GM23338 (cell line): ENCODE results near the gene UNC93B1. TPM values are rescaled to one million over a fixed set of nuclear protein-coding genes. Genes with fewer than 3 reads are reported as not detected.

Experiments used
- ATAC-seq: fragments of 200-7000 bp; cut with Tn5 transposase; 3 replicates; pipeline ENCODE4 v1.9.1; 2020
- DNase-seq: peaks from one replicate; pipeline ENCODE4 v3.0.0-alpha.2; 2015; ENCODE audit warnings: low spot score
- H2AFZ ChIP-seq: fragments of 200-600 bp; sonication (generic); 2 replicates; pipeline ENCODE4 v1.8.0; 2016; ENCODE audit warnings: antibody characterized with exemption, mild to moderate bottlenecking, moderate library complexity
- H3F3A ChIP-seq: fragments of 200-600 bp; sonication (generic); replicated peaks from 2 replicates; pipeline ENCODE4 v1.8.0; 2017; ENCODE audit warnings: antibody characterized with exemption, mixed run types, low read depth
- H3K27ac ChIP-seq: fragments of 200-600 bp; sonication (generic); 2 replicates; pipeline ENCODE4 v1.6.1; 2016; ENCODE audit warnings: low read depth
- H3K27me3 ChIP-seq: fragments of 200-600 bp; sonication (generic); 2 replicates; pipeline ENCODE4 v1.8.0; 2016; ENCODE audit warnings: mild to moderate bottlenecking, mixed run types, moderate library complexity; ENCODE audit not compliant: insufficient read depth
- H3K36me3 ChIP-seq: fragments of 200-600 bp; sonication (generic); 2 replicates; pipeline ENCODE4 v1.8.0; 2016; ENCODE audit warnings: mild to moderate bottlenecking; ENCODE audit not compliant: insufficient read depth
- H3K4me1 ChIP-seq: fragments of 200-600 bp; sonication (generic); 2 replicates; pipeline ENCODE4 v1.8.0; 2016; ENCODE audit warnings: mild to moderate bottlenecking, moderate library complexity; ENCODE audit not compliant: insufficient read depth
- H3K4me2 ChIP-seq: fragments of 200-600 bp; sonication (generic); 2 replicates; pipeline ENCODE4 v1.7.1; 2017; ENCODE audit warnings: mixed run types
- H3K4me3 ChIP-seq: fragments of 200-600 bp; sonication (generic); 2 replicates; pipeline ENCODE4 v1.6.1; 2016; ENCODE audit warnings: mixed run types
- H3K79me2 ChIP-seq: fragments of 200-600 bp; sonication (generic); replicated peaks from 2 replicates; pipeline ENCODE4 v1.8.0; 2017; ENCODE audit warnings: mild to moderate bottlenecking; ENCODE audit not compliant: insufficient read depth
- H3K9me2 ChIP-seq: fragments of 200-600 bp; sonication (generic); 2 replicates; pipeline ENCODE4 v1.8.0; 2017; ENCODE audit not compliant: insufficient read depth
- H4K20me1 ChIP-seq: fragments of 200-600 bp; sonication (generic); replicated peaks from 2 replicates; pipeline ENCODE4 v1.8.0; 2017; ENCODE audit warnings: mild to moderate bottlenecking; ENCODE audit not compliant: insufficient read depth
- H3K27ac Mint-ChIP-seq: 2 replicates; pipeline ENCODE4 v1.8.0; 2020; ENCODE audit warnings: inconsistent platforms, mild to moderate bottlenecking, moderate library complexity, mixed read lengths
- H3K27me3 Mint-ChIP-seq: 3 replicates; pipeline ENCODE4 v1.8.0; 2022; ENCODE audit warnings: low read depth, mild to moderate bottlenecking, moderate library complexity, mixed read lengths, inconsistent platforms; ENCODE audit not compliant: insufficient read depth, poor library complexity
- H3K36me3 Mint-ChIP-seq: 3 replicates; pipeline ENCODE4 v1.8.0; 2021; ENCODE audit warnings: low read depth, mild to moderate bottlenecking, inconsistent platforms, moderate library complexity, mixed read lengths
- H3K4me1 Mint-ChIP-seq: 3 replicates; pipeline ENCODE4 v1.8.0; 2020; ENCODE audit warnings: mild to moderate bottlenecking, inconsistent platforms, mixed read lengths
- H3K4me3 Mint-ChIP-seq: 3 replicates; pipeline ENCODE4 v1.8.0; 2021; ENCODE audit warnings: moderate library complexity, mild to moderate bottlenecking, inconsistent platforms, mixed read lengths
- H3K9me3 Mint-ChIP-seq: 3 replicates; pipeline ENCODE4 v1.8.0; 2020; ENCODE audit warnings: moderate library complexity, mild to moderate bottlenecking, inconsistent platforms, mixed read lengths
- EZH2phosphoT487 ChIP-seq: fragments of 200-600 bp; sonication (generic); IDR thresholded peaks from one replicate; pipeline ENCODE4 v1.8.1; 2018; ENCODE audit warnings: antibody characterized with exemption; ENCODE audit not compliant: unreplicated experiment
- polyA plus RNA-seq: library from polyadenylated mRNA; unstranded; fragments of >200 nt; fragmentation: Nextera tagmentation; extraction: Ambion mirVana; gene quantifications from 2 replicates; pipeline ENCODE4 v1.2.1, GENCODE V29; 2016
- total RNA-seq: library from RNA; depleted of rRNA; stranded (reverse); fragments of >200 nt; shearing (Covaris generic); gene quantifications from 2 replicates; pipeline ENCODE4 v1.2.3, GENCODE V29; 2014
- TF ChIP-seq, protein P1 (sequence below): fragments of 250-450 bp; sonication (Bioruptor Pico); IDR thresholded peaks from 2 replicates; pipeline ENCODE4 v1.5.0; 2020; ENCODE audit warnings: mild to moderate bottlenecking, moderate library complexity
- TF ChIP-seq, protein P2 (sequence below): IDR thresholded peaks from 2 replicates; pipeline ENCODE4 v1.6.1; 2016; ENCODE audit warnings: antibody characterized with exemption

UNC93B1 gene
- total and polyA plus RNA-seq, 2 experiments from 2014 or later: 16.2 to 34.4 TPM

DNA sequence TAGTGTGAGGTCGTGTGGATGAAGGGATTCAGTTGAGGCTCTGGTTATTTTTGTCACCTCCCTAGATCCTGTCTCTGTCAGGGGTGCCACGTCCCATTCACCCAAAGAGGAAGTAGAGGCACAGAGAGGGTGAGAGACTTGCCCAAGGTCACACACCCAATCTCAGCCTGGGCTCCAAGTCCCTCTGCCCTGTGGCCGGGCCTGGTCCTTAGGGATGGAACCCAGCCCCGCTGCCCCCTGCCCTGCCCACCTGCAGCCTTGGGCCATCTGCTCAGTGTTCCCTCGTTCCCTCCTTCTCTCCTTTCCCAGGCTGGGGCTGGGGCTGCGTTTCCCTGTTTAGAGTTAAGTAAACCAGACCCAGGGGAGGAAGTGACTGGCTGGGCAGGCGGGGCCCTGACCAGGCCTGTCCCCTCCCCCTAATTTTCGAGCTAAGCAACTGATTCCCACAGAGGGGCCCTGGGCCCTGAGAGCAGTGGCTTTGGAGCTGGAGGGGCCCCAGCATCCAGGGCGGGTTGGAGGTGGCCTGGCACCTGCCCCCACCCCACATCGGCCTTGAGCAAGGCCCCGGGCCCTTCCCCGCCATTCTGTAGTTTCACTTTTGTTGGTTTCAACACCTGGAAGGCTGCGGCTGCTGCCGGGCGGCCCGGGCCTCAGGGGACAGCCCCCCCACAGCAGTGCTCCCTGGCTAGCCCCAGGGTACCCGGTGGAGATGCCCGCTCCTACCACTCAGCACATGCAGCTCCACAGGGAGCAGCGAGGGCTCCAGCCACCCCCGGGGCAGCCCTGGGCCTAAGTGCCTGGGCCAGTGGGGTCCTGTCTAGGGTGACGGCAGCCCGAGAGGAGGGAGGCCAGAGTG, 36.4 kb upstream of the UNC93B1 start:
- no peaks in the 10 kb centered on the region for H4K20me1 ChIP-seq
- no peaks in the 10 kb centered on the region for H3K9me3 Mint-ChIP-seq
- ATAC-seq: peak; percentile 19
- H3K27ac Mint-ChIP-seq: peak overlapping the region; percentile 52; the same call in 1 of the 2 replicates
- H3K36me3 Mint-ChIP-seq: peaks cover under 1% of the 10 kb centered on the region; the same call in 1 of the 3 replicates
- peaks cover 10% of the 10 kb centered on the region; the same call in 1 of the 2 replicates for H3F3A ChIP-seq
- no peaks in the 10 kb centered on the region for H3K36me3 ChIP-seq
- peak overlapping the region; percentile 26 for H3K4me3 ChIP-seq
- peaks cover 18% of the 10 kb centered on the region for H3K4me1 ChIP-seq
- no peak for TF ChIP-seq EZH2phosphoT487
- TF ChIP-seq, protein P1, sequence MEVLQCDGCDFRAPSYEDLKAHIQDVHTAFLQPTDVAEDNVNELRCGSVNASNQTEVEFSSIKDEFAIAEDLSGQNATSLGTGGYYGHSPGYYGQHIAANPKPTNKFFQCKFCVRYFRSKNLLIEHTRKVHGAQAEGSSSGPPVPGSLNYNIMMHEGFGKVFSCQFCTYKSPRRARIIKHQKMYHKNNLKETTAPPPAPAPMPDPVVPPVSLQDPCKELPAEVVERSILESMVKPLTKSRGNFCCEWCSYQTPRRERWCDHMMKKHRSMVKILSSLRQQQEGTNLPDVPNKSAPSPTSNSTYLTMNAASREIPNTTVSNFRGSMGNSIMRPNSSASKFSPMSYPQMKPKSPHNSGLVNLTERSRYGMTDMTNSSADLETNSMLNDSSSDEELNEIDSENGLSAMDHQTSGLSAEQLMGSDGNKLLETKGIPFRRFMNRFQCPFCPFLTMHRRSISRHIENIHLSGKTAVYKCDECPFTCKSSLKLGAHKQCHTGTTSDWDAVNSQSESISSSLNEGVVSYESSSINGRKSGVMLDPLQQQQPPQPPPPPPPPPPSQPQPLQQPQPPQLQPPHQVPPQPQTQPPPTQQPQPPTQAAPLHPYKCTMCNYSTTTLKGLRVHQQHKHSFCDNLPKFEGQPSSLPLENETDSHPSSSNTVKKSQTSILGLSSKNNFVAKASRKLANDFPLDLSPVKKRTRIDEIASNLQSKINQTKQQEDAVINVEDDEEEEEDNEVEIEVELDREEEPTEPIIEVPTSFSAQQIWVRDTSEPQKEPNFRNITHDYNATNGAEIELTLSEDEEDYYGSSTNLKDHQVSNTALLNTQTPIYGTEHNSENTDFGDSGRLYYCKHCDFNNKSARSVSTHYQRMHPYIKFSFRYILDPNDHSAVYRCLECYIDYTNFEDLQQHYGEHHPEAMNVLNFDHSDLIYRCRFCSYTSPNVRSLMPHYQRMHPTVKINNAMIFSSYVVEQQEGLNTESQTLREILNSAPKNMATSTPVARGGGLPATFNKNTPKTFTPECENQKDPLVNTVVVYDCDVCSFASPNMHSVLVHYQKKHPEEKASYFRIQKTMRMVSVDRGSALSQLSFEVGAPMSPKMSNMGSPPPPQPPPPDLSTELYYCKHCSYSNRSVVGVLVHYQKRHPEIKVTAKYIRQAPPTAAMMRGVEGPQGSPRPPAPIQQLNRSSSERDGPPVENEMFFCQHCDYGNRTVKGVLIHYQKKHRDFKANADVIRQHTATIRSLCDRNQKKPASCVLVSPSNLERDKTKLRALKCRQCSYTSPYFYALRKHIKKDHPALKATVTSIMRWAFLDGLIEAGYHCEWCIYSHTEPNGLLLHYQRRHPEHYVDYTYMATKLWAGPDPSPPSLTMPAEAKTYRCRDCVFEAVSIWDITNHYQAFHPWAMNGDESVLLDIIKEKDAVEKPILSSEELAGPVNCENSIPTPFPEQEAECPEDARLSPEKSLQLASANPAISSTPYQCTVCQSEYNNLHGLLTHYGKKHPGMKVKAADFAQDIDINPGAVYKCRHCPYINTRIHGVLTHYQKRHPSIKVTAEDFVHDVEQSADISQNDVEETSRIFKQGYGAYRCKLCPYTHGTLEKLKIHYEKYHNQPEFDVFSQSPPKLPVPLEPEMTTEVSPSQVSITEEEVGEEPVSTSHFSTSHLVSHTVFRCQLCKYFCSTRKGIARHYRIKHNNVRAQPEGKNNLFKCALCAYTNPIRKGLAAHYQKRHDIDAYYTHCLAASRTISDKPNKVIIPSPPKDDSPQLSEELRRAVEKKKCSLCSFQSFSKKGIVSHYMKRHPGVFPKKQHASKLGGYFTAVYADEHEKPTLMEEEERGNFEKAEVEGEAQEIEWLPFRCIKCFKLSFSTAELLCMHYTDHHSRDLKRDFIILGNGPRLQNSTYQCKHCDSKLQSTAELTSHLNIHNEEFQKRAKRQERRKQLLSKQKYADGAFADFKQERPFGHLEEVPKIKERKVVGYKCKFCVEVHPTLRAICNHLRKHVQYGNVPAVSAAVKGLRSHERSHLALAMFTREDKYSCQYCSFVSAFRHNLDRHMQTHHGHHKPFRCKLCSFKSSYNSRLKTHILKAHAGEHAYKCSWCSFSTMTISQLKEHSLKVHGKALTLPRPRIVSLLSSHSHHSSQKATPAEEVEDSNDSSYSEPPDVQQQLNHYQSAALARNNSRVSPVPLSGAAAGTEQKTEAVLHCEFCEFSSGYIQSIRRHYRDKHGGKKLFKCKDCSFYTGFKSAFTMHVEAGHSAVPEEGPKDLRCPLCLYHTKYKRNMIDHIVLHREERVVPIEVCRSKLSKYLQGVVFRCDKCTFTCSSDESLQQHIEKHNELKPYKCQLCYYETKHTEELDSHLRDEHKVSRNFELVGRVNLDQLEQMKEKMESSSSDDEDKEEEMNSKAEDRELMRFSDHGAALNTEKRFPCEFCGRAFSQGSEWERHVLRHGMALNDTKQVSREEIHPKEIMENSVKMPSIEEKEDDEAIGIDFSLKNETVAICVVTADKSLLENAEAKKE: no peak
- TF ChIP-seq, protein P2, sequence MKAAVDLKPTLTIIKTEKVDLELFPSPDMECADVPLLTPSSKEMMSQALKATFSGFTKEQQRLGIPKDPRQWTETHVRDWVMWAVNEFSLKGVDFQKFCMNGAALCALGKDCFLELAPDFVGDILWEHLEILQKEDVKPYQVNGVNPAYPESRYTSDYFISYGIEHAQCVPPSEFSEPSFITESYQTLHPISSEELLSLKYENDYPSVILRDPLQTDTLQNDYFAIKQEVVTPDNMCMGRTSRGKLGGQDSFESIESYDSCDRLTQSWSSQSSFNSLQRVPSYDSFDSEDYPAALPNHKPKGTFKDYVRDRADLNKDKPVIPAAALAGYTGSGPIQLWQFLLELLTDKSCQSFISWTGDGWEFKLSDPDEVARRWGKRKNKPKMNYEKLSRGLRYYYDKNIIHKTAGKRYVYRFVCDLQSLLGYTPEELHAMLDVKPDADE: no peak
- peak overlapping the region; percentile 90 for H3K4me2 ChIP-seq
- H3K27me3 ChIP-seq: no peaks in the 10 kb centered on the region
- H3K9me2 ChIP-seq: no peaks in the 10 kb centered on the region
- peaks cover 7% of the 10 kb centered on the region for H3K4me1 Mint-ChIP-seq
- 0 out of 2 replicates have a peak overlapping the region, but pooled peaks have one; percentile 50 for H3K27ac ChIP-seq
- peak overlapping the region; percentile 23 for H2AFZ ChIP-seq
- peaks cover 12% of the 10 kb centered on the region for H3K27me3 Mint-ChIP-seq
- DNase-seq: peak; percentile 75
- H3K4me3 Mint-ChIP-seq: peak overlapping the region; percentile 55
- no peaks in the 10 kb centered on the region for H3K79me2 ChIP-seq
